ENCODE results near the gene ADGRB3.

The ADGRB3 gene

GRCh38 chr6:69146385-69146784, 511.3 kb downstream of the ADGRB3 start:
- no peak for DNase-seq

- peak in 1 of 2 experiments; percentile 18 for DNase-seq
These were observed 520.4 kb downstream of the ADGRB3 start for GRCh38 chr6:69155467-69155866.

- no peak for DNase-seq
These were observed 527.7 kb downstream of the ADGRB3 start for GRCh38 chr6:69162811-69163210.

DNA sequence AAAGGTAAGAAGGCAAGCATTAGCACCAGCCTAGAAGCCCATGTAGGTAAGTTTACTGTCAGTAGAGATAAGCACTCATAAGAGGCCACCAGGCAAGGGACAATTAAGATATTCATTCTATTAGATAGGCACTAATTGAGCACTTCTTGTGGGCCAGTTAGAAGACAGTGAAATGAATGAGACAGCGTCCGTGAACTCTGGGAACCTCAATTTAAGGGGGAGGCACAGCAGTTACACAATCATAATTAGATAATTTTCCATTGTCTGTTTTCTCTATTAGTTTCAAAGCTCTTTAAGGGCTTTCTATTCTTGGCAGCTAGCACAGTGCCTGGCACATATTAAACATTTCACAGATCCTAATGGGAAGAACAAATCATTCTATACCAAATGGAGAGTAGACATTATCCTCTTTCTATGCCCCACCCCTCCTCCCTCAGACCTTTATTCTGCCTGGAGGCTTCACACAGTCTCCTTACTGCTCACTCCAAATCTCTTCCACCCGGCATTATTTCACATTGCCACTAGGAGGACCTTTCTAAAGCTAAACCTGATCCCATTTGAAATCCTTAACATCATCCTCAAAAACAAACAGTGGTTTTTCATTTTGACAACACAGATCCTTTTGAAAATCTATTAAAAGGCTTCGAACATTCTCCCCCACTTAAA, 529.6 kb downstream of the ADGRB3 start:
- DNase-seq = peak in 1 of 2 experiments; percentile 31

DNA sequence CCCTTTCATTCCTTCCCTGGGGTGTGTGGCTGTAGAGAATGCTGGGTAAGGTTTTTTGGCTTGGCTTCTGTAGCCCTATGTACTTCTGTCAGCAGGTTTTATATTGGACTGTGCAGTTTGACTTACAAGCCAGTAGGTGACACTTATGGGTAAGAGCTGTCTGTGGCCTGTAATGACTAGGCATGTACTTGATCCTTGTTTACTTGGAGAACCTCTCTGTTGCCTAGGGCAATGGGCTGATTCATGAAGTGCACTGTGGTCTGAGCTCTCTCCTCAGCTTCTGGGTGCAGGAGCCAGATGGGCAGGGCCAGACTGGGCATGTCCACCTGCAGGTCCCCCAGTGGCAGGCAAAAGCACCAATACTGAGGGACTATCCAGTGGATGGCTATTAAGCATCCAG, 544.6 kb downstream of the ADGRB3 start:
- DNase-seq = no peak

DNA sequence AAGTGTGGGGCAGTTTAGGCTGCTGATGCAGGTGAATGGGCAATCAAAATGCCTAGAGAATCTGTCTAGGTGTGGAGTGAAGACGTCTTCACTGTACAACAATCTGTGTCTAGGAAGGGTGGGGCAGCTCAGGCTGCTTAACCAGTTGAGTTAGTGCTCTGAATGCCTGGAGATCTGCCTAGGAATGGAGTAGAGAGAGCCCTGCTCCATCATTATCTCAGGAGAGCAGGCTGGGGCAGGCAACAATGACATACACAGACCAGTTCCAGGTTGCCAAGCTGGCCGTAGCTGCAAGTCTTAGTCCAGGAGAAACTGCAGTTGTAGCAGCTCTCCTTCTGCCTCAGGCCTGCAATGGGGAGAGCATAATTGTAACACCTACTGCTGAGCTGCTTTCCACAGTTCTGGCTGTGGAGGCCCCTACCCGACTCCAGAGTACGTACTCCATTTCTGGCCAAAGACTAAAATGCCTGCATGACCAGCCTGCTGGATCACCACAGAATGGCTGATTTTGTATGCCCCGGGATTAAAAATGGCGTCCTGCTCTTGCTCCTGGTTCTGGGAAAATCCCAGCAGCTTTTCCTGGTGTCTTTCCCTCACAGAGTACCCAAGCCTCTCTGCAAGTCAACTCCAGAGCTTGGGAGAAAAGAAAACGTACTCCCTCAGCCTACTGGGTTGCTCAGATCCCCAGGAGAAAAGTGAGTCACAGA, 545.4 kb downstream of the ADGRB3 start:
- DNase-seq = no peak

DNA sequence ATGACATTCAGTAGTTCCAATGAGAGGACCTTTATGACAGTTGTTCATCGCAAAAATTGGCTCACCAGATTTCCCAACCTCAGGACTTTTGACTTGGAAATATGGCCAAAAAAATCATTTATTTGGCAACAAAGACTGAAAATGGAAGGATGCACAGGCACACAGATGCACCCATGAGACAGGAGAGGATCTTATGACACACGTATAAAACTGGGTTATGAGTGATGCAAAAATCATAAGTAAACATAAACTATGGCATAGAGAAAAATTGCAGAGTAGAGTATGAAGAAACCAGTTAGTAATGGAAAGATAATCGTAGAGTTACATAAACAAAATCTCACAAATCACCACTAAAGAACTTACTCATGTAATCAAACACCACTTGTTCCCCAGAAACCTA, 546.9 kb downstream of the ADGRB3 start:
- no peak for DNase-seq

DNA sequence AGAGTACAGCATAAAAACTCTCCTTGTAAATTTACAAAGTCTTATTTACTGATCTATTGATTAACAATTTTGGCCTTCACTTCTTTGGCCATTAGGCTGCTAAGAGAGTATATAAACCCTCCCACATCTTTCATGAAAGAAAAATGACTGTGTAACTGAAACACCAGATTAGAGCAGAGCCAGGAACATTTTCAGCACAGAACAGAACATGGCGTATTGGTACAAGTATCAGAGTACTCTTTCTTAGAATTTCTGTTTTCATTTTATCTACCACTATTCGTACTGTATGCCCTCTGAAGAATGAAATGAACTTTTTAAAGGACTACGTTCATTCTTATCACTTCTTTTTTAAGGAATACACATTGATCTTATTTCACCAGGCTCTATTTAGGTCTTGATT, 550.2 kb downstream of the ADGRB3 start:
- no peak for DNase-seq

DNA sequence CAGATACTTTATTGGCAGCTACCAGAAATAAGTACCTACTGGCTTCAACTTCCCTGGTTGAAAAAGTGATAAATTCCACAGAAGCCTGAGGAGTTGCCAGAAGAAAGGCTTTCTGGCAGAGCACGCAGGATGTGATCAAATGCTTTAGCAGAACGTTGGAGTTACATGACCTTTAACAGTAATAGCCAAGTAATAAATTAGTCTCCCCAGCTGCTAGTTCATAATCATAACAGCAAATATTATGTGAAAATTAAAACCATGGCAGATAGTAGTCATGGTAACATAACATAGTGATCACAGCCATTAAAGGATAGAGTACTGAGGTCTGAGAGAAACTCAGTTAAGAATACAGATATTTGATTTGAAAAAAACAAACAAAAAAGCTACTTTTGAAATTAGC, 567.7 kb downstream of the ADGRB3 start:
- no peak for DNase-seq

- DNase-seq = no peak
These were observed 581.0 kb downstream of the ADGRB3 start for GRCh38 chr6:69216127-69216526.

DNA sequence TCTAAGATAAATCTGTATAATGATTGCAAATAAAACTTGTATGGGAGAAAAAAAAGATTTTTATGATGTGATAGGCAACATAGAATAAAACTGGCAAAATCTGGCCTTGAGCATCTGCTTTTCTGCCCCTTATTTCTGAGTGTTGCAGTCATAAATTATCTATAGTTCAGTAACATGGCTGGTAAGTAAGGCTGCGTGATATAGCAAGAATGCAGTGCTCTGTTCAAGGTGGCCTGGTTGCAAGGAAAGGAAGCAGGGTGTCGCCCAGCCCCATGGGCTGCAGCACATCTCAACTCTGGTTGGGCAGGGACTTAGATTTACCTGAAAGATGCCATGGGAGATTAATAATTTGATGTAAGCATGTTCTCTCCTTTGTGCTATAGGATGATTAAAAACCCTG, 582.3 kb downstream of the ADGRB3 start:
- no peak for DNase-seq

DNA sequence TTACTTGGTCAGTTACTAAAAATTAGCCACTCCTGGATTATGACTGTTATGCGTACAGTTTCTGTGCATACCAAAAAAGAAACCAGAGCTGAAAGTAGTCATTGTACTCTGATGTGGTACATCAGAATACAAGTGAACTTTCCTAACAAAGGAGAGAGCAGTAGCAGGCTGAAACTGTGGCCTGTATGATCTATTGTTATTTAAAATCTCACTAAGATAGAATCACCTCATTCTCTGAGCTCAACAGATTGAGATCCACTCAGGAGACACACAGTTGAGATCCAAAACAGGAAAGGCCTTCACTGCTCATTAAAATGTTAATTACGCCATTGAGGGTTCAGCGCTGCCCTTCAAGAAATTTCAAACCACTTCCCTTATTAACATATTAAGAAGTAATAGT, 585.3 kb downstream of the ADGRB3 start:
- DNase-seq = no peak

GRCh38 chr6:69232008-69232407, 596.9 kb downstream of the ADGRB3 start:
- DNase-seq = peak in 1 of 2 experiments; percentile 44

DNA sequence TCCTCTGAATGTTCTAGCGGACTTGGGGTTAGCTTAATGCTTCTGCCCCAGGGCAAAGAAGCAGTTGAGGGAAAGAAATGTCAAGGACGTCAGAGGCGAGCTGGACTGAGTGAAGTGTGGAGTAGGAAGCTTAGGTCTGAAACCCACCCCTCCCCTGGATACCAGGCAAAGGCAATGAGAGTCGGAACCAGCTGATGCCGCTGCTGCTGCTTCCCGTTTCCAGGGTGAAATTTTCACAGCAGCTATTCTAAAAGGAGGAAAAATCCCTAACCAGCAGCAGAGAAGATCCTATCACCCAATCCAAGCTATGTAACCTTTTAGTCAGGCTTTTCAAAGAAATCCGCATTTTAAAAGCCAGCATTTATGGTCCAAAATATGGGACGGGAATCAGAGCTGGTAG, 597.4 kb downstream of the ADGRB3 start:
- peak; percentile 57 to 60 for DNase-seq

GRCh38 chr6:69232911-69233448, 597.9 kb downstream of the ADGRB3 start:
- peak; percentile 59 to 87 for DNase-seq

DNA sequence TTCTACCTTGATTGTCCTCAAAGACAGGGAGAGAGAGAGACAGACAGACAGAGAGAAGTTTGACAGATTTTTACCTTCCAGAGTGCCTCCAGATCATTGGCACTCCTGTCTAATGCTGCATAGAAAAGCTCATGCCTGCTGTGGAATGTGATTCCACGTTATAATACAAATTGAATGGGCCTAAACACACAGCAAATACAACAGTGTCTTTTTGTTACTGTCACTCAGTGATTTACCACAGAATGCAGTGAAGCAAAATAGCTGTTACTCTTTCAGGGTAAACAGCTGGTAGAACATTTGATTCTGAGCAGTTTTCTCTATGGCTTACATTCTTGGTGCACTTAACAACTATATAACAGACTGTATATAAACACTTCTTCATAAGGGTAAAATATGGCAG, 603.0 kb downstream of the ADGRB3 start:
- no peak for DNase-seq

DNA sequence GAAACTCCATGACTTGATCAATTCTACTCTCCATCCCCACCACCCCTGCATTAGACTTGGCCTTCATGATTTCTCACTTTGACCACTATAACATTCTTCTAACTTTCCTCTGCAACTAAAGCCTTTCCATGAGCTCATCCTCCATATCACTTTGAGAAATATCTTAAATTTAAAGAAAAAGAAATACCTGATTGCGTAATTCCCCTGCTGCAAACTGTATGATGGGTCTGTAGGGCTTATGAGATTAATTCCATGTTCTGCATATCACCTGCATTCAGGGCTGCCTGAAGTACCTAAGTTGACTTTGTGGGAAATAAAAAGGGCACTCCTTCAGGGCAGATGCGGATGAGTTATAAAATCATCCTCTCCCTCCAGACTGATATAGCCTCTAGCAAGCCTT, 611.9 kb downstream of the ADGRB3 start:
- DNase-seq = no peak

GRCh38 chr6:69261010-69261409, 625.9 kb downstream of the ADGRB3 start:
- no peak for DNase-seq

- no peak for DNase-seq
These were observed 628.2 kb downstream of the ADGRB3 start for GRCh38 chr6:69263297-69263696.

- DNase-seq = no peak
These were observed 630.0 kb downstream of the ADGRB3 start for GRCh38 chr6:69265090-69265489.

GRCh38 chr6:69265706-69266105, 630.6 kb downstream of the ADGRB3 start:
- DNase-seq = no peak

GRCh38 chr6:69276204-69276603, 641.1 kb downstream of the ADGRB3 start:
- no peak for DNase-seq

GRCh38 chr6:69279805-69280204, 644.7 kb downstream of the ADGRB3 start:
- no peak for DNase-seq

DNA sequence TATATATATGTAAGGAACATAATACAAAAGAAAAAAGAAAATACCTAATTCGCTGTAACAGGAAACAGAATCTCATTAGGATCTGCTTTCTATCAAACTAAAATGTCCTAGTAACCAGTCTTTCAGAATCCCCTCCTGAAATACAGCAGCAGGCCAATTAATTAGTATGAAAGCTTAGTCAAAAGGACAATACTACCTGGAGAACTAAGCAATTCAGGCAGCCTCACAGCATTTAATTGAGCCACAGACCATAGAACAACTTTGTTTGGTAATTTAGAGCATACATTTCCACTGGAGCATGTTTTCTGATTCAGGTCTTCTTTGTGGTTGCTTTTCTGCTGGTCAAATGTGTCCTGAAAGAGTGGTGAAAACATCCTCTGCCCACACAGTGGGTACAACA, 645.8 kb downstream of the ADGRB3 start:
- no peak for DNase-seq
